ENCODE measurements around the gene LCMT2. TPM values are rescaled to one million over a fixed set of nuclear protein-coding genes. Genes with fewer than 3 reads are reported as not detected.

Gene LCMT2
- total RNA-seq, 1 donor from 2014 or later, result 6.9 TPM

GRCh38 chr15:43317566-43318184 is 12.7 kb downstream of the LCMT2 start:
- Histone ChIP-seq H3K4me3 (no peak overlapping the region), H3K27ac (no peak overlapping the region), H3K36me3 (no peaks in the 10 kb centered on the region), H3K9me3 (no peaks in the 10 kb centered on the region), H3K27me3 (ENCODE audit: low read depth) (no peaks in the 10 kb centered on the region), H3K4me1 (no peaks in the 10 kb centered on the region)
- no peak for DNase-seq
- ATAC-seq, result no peak
- intact Hi-C loops (cut with DNase I), result no loop called here
- no peak for TF ChIP-seq CTCF (IDR thresholded peaks at IDR 0.05)

DNA sequence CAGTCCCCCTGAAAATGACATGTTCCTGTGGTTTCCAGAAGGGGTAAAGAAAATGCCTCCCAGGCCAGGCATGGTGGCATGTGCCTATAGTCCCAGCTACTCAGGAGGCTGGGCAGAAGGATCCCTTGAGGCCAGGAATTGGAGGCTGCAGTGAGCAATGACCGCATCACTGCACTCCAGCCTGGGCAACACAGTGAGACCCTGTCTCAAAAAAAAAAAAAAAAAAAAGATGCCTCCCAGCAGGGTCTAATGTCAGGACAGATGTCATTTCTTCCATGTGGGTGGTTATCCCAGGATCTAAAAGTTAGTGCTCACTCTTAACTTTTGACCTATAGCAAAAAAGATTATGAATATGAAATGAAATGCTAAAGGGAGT is 13.4 kb downstream of the LCMT2 start:
- no peak overlapping the region for H3K27ac ChIP-seq
- H3K36me3 ChIP-seq, result no peaks in the 10 kb centered on the region
- no peak for TF ChIP-seq CTCF (IDR thresholded peaks at IDR 0.05)
- peaks cover 6% of the 10 kb centered on the region for H3K27me3 ChIP-seq (ENCODE audit: low read depth)
- DNase-seq (no peak), ATAC-seq (no peak)
- no peak overlapping the region for H3K4me3 ChIP-seq
- no peaks in the 10 kb centered on the region for H3K9me3 ChIP-seq
- intact Hi-C loops (cut with DNase I), result no loop called here
- no peaks in the 10 kb centered on the region for H3K4me1 ChIP-seq

- Histone ChIP-seq H3K4me3 (no peak overlapping the region), H3K36me3 (no peaks in the 10 kb centered on the region), H3K4me1 (no peaks in the 10 kb centered on the region), H3K27me3 (ENCODE audit: low read depth) (peaks cover 6% of the 10 kb centered on the region), H3K27ac (no peak overlapping the region), H3K9me3 (no peaks in the 10 kb centered on the region)
- intact Hi-C loops (cut with DNase I), result no loop called here
- ATAC-seq (no peak), DNase-seq (no peak)
- TF ChIP-seq CTCF (IDR thresholded peaks at IDR 0.05), result no peak
Observed at GRCh38 chr15:43316016-43316970, 14.1 kb downstream of the LCMT2 start.

- no peaks in the 10 kb centered on the region for H3K9me3 ChIP-seq
- no peaks in the 10 kb centered on the region for H3K36me3 ChIP-seq
- no peak overlapping the region for H3K27ac ChIP-seq
- no peaks in the 10 kb centered on the region for H3K4me1 ChIP-seq
- peaks cover 12% of the 10 kb centered on the region for H3K27me3 ChIP-seq (ENCODE audit: low read depth)
- DNase-seq (no peak), ATAC-seq (no peak)
- intact Hi-C loops (cut with DNase I), result no loop called here
- TF ChIP-seq CTCF (IDR thresholded peaks at IDR 0.05), result no peak
- no peak overlapping the region for H3K4me3 ChIP-seq
Observed at GRCh38 chr15:43314171-43314570, 16.2 kb downstream of the LCMT2 start.

DNA sequence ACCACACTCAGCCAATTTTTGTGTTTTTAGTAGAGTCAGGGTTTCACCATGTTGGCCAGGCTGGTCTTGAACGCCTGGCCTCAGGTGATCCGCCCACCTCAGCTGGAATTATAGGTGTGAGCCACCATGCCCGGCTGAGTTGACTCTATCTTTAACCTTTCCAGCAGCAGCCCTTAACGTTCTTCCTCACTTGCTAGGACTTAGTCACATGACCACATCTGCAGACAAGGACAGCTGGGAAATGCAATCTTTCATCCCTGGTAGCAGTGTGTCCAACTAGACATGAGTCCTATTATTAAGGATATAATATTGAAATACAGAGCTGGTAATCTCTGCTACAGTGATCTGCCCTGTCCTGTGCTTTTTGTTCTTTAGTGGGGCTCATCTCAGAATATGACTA is 18.0 kb downstream of the LCMT2 start:
- ATAC-seq (no peak), DNase-seq (no peak)
- Histone ChIP-seq H3K27ac (no peak overlapping the region), H3K27me3 (ENCODE audit: low read depth) (peaks cover 19% of the 10 kb centered on the region), H3K9me3 (no peaks in the 10 kb centered on the region), H3K36me3 (no peaks in the 10 kb centered on the region), H3K4me1 (no peaks in the 10 kb centered on the region), H3K4me3 (no peak overlapping the region)
- no peak for TF ChIP-seq CTCF (IDR thresholded peaks at IDR 0.05)
- intact Hi-C loops (cut with DNase I), result no loop called here
